HuH-7.5 (cell line): ENCODE data around the gene DUSP22.

Experiments
- DNase-seq: peaks from one replicate; pipeline ENCODE4 v3.0.0; 2011; ENCODE audit warnings: low spot score

The DUSP22 gene

DNA sequence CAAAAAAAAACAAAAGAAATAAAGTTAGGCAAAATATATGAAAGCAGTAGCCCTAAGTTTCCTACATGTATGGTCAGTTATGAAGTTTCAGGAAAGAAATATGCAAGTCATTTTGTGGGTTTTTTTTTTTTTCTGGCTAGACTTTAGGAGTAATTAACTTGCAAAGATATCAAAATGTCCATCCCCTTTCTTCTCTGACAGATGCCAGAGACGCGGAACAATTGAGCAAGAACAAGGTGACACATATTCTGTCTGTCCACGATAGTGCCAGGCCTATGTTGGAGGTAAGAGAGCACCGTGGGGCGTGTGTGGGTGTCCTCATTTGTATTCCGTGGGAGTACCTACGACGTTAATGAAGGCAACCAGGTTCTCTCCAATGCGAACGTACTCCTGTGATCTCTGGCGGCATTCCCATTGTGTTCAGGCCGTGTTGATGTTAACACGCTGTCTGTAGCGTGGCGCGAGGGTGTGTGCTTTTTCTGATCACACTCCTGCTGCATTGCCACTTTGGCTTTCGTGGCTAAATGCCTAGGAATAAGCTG, 19.5 kb downstream of the DUSP22 start:
- no peak for DNase-seq

DNA sequence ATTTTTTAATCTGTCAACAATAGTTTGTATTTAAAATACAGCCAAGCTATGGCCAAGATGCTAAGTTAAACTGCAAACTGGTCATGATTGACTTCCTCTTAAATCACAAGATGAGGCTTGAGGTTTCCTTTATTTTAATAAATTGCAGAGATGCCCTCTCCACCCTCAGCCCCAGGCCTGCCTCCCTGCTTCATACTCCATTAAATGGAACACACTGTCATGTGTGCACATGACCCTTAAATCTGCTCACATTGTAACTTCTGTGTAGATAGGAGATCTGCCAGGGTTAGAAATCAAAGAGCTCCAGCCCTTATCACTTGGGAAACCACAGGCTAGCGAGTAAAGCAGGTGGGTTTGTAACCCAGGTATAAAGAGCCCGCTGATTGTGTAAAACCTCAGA, 20.8 kb downstream of the DUSP22 start:
- DNase-seq, result no peak

DNA sequence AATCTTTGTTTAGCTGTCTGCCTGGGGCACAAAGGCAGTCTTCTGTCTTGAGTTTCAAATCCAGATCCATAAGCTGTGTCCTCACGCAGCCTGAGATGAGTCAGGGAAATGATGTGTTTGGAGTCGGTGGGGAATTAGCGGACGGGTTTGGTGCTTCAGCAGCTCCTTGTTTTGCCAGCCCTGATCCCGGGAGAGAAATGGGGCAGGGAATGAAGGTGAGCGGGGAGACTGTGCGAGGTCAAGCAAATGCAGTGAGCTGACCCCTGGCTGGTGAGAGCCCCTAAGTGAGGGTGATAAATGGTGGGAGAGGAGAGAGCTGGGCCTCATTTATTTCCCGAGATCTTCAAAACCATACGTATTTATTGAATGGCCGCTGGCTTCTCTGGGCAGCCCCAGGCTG, 21.6 kb downstream of the DUSP22 start:
- no peak for DNase-seq

DNA sequence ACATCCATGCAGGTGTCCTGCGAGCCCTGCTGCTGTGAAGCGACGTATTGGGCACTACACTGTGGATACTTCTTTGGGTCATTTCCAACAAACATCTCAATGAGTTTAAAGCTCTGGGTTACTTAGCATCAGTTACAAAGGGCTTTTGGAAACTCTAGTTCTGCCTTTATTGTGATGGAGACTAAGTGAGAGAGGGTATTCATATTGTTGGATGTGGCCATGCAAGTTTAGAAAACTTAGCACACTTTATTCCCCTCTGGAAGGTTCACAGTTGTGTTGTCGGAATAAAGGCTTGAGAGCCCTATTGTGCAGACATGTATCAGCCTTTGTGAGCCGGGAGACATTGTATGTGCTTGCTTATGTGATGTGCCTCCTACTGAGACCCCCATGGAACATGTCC, 22.1 kb downstream of the DUSP22 start:
- DNase-seq, result no peak

DNA sequence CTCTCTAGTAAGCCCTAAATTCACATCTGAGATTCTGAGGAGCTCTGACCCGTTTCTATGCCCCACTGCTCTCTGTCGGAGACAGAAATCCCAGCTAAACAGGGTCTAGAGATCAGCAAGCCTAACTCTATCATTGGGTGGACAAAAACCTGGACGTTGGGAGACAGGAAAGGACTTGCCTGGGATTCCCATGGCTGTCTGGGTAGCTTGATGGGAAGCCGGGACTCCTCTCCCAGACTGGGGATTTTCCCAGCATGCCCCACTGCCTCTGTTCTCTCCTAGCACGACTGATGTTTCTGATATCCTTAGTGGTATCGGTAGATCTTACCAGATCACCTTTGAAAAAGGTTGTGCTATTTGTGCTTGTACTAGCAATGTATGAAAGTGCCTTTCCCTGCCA, 22.9 kb downstream of the DUSP22 start:
- no peak for DNase-seq

DNA sequence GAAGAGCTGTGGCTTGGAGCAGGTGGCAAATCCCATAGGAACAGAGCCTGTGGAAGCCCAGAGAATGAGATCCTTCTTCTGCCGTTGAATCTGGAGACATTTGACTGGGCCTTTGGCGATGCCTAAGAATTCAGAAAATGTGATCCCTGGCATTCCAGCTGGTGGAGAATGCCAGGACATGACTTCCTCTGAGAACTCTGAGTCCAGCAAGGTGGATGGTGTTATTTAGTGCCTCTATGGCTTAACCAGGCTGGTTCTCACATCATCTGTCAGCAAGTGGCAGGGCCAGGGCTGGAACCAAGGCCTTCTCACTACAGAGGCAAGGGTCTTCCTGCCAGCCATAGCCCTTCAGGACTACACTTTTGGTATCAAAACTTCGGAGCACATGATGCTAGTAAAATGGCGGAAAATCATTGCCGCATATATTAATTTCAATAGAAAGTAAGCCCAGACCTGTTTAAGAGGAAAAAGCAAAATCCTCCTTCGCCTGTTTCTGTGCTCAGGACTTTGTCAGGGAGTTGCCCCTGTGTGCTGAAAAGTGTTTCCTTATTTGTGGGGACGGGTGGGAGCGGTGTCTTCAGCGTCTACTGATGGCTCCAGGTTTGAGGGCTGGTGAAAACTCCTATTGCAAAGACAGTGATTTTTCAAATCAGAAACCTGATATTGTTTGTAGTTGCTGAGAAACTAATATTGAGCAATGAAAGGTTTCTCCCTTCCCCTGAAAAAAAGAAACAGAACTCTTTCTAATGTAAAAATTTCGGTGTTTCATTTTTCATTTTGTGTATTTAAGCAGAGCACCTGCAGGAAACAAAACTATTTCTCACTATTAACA, 23.9 kb downstream of the DUSP22 start:
- no peak for DNase-seq

DNA sequence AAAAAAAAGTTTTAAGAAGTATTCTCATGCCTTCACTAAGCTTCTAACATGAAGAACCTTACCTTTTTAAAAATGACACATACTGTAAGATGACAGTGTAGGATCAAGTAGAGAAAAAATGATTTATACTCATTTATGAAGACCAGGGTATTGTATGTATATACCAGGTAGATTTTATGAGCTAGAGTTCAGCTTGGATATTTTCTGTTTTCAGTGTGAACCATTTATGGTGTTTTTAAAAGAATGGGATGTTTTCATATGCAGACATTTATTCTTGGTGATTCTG, 24.4 kb downstream of the DUSP22 start:
- DNase-seq, result no peak

GRCh38 chr6:317060-317447, 24.8 kb downstream of the DUSP22 start:
- DNase-seq, result no peak

DNA sequence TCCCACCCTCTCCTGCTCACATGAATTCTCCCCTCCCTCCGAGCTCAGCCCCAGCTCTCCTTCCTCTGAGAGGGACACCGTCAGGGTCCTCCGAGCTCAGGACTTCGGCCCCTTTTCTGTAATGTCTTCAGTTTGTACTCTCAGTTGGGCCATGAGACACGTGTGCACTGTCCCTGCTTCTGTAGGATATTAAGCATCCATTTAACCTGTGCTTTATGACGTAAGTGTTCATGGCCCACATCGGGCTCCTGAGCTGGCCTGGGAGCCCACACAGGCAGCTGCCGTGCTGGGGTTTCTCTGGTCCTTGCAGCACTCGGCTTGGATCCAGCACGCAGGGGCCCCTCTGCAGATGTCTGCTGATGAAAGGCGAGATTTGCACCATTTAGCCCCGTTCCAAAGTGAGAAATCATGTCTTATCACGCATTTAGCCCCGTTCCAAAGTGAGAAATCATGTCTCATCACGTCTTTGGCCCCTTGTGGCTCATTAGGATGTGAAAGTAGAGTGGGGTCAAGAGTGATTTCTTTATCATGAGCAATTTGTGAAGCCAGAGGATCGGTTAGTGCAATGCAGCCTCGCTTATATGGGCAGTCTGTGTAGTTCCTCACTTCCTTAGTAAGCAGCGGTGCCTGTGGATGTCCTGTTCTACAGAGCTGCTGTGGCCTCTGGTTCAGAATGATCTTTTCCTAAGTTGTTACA, 25.3 kb downstream of the DUSP22 start:
- DNase-seq, result no peak

- DNase-seq, result no peak
Measured at GRCh38 chr6:318243-318890, 26.1 kb downstream of the DUSP22 start.

DNA sequence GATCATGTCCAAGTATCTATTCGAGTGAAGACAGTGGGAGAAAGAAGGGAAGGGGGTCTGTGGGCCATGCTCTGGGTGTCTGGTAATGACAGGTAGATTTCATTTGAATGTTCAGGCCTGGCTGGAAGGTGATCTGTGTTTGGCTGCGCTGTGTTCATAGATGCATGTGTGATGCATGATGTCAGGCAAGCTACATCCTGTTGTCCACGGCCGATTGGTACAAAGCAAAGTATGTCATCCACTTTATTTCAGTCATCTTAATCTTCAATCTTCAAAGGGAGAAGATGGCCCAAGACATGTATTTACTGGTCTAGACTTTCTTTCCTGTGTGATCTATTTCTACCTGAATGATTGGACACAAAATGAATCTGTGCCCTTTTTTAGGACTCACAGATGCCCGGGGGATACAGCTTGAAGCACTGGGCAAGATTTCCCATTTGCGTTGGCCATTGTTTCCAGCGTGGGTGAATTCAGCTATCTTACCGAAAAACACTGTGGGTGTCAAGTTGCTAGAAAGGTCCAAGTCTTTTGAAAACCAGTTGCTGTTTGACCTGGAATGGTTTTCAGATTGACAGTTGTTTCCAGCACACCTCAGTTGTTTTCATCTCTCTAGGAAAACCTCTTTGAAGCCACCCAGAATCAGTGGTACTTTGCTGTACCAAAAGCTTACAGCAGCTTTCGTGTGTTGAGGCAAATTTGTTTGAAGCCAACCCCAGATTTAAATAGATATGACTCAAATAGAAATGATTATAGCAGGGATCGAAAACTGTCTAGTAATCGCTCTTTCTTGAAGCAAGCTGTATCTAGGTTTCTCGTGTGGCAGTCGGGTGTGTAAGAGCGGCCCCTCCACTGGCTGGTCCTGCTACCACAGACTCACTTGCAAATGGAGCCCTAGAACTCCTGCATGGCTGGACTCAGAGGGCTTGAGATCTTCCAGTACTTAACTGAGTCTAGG, 27.2 kb downstream of the DUSP22 start:
- no peak for DNase-seq

GRCh38 chr6:320351-321157, 28.3 kb downstream of the DUSP22 start:
- no peak for DNase-seq

DNA sequence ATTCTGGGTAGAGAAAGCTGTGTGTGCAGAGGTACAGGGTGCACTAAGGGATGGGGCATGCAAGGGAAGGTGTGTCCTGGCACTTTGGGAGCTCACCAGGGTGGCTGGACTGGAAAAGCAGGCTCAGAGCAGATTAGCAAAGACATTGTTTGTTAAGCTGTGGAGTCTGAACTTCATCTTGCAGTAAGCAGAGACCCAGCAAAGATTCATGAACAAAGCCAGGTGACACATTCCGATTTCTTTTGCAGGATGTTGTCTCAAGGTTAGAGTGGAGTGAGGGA, 28.8 kb downstream of the DUSP22 start:
- DNase-seq, result no peak

GRCh38 chr6:321536-322258, 29.4 kb downstream of the DUSP22 start:
- no peak for DNase-seq

DNA sequence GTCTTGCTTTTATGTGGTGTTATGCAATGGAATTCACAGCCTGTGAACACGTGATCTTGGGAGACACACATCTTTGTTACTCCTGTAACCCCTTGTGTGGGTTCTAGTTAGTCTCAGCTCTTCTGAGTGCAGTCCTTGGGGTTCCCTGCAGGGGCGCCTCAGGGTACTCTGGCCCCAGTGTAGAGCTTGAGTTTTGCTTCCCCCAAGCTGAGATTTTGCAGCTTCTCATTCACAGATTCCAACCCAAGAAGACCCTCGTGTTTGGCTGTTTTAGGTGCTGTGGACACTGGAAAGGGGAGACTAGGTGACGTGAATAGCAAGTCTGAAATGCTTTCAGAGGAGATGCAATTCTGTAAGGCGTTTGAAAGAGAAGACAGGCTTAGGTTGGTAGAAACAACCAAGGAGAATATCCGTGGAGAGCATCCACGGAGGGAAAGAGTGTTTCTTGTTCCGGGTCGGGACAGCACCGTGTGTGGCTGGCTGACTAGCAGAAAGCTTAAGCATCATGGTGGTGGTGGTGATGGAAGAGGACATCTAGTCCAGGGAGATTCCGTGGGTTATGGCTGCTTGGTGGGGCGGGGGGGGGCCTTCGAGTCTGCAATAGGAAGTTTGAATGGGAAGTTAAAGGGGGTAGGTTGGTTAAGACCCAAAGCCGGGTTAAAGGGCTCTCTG, 30.1 kb downstream of the DUSP22 start:
- DNase-seq, result no peak

DNA sequence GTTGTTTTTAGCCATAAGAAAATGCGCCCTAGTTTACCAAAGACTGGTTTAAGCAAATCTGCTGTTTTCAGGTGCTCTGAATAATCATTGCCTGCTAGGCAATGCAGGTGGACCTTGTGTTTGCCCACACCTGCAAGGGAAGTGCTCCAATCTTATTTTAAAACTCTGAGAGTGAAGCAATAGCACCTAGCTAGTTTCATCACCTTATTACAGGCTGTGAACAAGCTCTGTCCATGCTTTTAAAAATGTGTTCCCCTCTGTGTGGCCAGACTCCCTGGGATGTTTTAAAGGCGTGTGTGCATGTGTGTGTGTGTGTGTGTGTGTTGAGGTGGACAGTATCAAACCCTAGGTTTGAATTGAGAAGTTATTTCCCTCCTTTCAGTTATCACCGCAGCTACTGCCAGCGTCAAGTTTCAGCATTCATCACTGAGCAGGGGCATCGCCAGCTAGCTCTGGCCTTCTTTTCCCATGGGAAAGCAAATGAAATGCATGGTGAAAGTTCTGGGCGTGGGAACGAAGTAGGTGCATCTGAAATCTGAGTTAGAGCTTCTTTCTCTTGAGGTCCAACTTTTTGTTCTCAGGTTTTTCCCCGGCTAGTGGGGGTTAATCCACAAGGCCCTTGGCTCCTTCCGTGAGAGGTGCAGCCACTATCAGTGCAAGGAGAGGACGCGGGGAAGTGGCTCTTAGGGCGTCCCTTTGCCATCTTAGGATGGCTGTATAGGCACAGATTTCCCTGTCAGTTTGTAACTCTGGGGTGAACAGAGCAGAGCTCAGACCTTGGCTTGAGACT, 30.8 kb downstream of the DUSP22 start:
- no peak for DNase-seq

DNA sequence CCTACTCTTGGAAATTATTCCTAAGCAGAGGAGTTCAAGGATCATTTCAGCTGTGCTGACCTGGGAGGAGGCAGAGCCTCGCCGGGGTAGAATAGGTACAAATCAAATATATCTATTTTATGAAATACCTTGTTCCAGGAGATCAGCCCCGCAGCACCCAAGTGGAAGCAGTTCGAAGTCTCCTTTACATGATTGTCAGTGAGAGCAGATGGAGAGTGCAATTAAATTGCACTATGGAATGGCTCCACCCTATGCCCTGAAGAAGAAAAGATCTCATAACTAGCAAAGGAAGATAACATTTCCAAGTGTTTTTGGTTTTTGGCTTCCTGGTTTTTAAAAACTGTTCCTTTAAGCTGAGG, 31.4 kb downstream of the DUSP22 start:
- DNase-seq, result no peak

- no peak for DNase-seq
Measured at GRCh38 chr6:324116-324728, 31.9 kb downstream of the DUSP22 start.

DNA sequence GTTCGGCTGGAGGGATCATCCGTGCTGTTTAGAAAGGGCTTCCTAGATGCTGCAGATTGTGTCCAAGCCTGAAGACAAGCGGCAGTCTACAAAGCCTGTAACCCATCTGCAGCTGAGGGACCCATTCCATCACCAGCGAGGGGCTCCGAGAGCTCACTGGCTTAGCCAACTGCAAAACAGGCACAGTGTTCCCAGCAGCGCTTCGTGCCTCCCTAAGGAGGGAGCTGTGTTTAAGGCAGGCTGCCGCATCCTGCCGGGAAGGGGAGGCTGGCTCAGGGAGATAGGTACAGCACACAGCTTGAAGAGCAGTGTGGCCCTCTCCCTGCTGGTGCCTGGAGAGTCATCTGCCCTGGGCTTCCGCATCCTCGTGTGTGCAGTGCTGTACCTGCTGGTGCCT, 32.4 kb downstream of the DUSP22 start:
- no peak for DNase-seq
